Hair follicular keratinocyte (primary cell): ENCODE measurements around the gene ATP1A4. TPM values are rescaled to one million over a fixed set of nuclear protein-coding genes. Genes with fewer than 3 reads are reported as not detected.

Experiments used
- total RNA-seq: library from RNA; depleted of rRNA; stranded (reverse); fragments of >200 nt; gene quantifications from 2 replicates; pipeline ENCODE4 v1.2.3, GENCODE V29; 2015

The ATP1A4 gene
- not detected in 2 replicates for total RNA-seq

DNA sequence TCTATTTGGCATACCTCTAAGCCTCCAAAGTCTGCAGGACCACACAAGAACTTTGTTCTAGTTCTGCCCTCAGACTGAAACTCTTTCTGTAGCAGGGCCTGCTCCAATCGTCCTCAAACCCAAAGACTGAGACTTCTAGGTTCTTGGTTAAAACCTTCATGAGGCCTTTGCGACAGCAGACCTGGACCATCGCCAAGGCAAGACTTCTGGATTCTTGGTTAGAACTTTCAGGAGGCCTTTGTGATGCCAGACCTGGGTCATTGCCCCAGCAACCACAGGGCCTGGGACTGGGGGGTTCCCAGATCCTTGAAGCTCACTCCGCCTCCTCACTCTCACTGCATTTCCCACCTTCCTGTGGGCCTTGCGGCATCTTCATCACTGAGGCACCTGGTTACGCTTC, at the start of gene ATP1A4:
ATP1A4 (plus strand) TSS at position 301 of the 400 bp plus-strand sequence. CDS start 438 bp downstream, outside the sequence.

DNA sequence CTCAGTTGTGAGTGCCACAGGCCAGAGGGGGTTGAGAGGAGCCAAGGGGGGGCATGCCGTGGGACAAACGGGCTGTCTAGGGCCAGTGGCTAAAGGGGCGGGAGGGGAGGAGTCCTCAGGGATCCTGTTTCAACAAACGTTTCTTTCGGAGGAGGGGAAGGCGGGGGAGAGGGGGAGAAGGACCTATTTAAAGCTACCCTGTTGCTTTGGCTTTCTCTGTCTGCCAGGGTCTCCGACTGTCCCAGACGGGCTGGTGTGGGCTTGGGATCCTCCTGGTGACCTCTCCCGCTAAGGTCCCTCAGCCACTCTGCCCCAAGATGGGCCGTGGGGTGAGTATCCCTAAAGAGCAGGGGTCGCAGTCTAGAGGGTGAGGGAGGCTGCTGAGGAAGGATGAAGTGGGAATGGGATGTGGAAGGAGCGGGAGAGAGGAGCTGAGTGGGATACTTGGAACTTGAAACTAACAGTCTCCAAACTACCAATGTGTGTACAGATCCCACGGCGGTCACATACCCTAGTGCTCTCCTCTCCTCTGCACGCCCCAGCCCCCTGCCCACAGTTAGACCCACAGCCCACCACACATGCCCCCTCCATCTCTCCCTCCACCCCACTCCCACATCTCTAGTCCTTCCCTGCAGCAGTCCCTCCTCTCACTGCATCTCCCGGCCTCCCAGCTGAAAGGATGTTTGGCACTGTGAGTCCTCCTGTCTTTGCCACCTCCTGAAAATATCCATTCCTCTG, 35.7 kb upstream of the ATP1A4 start, which contains the start of gene ATP1A2:
ATP1A2 (plus strand) TSS at position 215 of the 738 bp plus-strand sequence; CDS start at position 318, 103 bp downstream.

DNA sequence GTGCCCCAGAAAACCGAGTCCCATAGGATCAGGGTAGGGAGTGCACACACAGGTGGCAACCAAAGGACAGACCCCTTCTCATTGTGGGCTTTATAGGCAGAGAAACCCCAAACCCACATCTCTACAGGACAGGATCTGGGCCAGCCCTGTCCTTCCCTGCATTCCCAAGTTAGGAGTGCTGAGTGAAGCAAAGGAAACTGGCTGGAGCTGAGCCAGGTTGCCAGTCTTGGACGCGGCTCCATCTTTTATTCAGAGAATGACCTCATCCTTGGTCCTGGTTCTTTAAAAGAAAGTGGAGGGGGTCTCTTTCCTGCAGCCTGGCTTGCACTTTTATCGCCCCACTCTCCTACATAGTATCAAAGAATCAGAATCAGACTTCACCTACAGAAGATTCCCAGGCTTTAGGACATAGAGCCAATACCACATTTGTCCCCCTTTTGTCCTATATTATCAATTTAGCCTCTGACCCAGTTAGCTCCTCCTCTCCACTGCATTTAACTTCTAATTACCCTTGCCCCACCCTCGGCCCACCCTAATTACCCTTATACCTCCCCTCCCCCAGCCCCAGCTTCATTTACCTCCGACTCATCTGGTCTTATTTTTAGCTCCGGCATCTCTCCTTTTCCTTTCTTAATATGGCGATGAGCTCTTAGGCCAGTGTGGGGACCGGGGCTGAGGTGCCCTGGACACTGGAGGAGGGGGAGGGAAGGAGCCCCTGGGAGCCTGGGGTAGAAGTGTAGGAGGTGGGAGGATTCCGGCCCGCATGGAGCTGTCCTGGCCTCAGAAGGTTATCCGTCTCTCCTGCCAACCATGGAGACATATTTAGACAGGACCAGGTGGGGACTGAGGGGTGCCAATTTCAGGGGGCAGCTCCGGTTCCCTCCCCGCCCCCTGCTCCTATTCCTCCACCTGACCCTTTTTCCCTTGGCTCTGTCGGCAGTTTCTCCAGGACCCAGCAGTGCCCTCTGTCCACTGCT, 38.5 kb downstream of the ATP1A4 start, which contains the start of gene CASQ1:
CASQ1 (plus strand) TSS at position 927 of the 977 bp plus-strand sequence. CDS start 177 bp downstream, outside the sequence.

DNA sequence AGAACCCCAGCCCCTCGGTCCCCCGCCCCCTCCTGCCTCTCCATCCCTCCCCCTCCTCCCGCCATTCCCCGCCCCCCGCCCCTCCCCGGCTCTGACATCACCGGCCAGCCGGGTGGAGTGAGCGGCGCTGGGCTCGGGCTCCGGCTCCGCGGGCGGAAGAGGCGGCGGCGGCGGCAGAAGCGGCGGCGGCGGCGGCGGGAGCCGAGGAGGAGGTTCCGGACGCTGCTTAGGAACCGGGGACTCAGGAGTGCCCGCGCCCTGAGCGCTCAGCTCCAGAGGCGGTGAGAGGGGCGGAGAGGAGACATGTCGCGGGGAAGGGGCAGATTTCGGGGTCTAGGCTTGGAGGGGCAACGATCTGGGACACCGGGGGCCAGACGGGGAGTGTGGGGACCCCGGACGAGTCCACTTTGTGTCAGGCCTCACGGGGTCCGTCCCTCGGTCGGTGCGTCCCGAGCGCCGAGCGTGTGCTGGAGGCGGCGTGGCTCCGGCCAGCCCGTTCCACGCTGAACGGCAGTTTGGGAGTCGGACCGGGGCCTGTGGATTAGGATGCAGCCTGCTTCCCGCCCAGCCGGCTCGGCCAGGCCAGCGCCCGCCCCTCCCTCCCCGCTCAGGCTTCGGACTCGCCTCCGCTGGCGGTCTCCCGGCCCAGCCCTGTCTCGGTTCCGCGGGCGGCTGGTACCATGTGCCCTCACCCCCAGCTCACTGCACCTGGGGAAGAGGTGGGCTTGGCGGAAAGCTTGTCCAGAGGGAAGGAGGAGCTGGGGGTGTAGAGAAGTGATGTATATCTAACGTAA, 54.0 kb downstream of the ATP1A4 start, which contains the start of gene PEA15:
PEA15 (plus strand) TSS at position 143 of the 794 bp plus-strand sequence. CDS start 6,161 bp downstream, outside the sequence.

Other genes with a start within 250 kb of the ATP1A4 start
- gene TAGLN2, start 226.1 kb upstream of the ATP1A4 start, total RNA-seq, result 799 and 829 TPM in 2 replicates
- 4.7 and 6.2 TPM in 2 replicates for gene IGSF9, start 206.0 kb upstream of the ATP1A4 start, total RNA-seq
- gene SLAMF9, start 197.4 kb upstream of the ATP1A4 start, total RNA-seq, result 2.5 TPM in 1 of 2 replicates, not detected in the other
- 0.94 and 1.4 TPM in 2 replicates for gene PIGM, start 119.6 kb upstream of the ATP1A4 start, total RNA-seq
- not detected in 2 replicates for gene KCNJ10, start 81.4 kb upstream of the ATP1A4 start, total RNA-seq
- not detected in 2 replicates for gene KCNJ9, start 70.1 kb upstream of the ATP1A4 start, total RNA-seq
- gene IGSF8, start 53.0 kb upstream of the ATP1A4 start, total RNA-seq, result 33.8 and 41.4 TPM in 2 replicates
- gene ATP1A2, start 35.8 kb upstream of the ATP1A4 start, total RNA-seq, result not detected in 2 replicates
- not detected in 2 replicates for gene CASQ1, start 39.0 kb downstream of the ATP1A4 start, total RNA-seq
- 37.5 and 55.2 TPM in 2 replicates for gene PEA15, start 53.8 kb downstream of the ATP1A4 start, total RNA-seq
- gene DCAF8, start 110.9 kb downstream of the ATP1A4 start, total RNA-seq, result 32.4 and 35.5 TPM in 2 replicates
- gene PEX19, start 133.5 kb downstream of the ATP1A4 start, total RNA-seq, result 25.9 and 30.8 TPM in 2 replicates
- 117 and 129 TPM in 2 replicates for gene COPA, start 191.6 kb downstream of the ATP1A4 start, total RNA-seq
- gene NCSTN, start 191.8 kb downstream of the ATP1A4 start, total RNA-seq, result 35.1 and 53.0 TPM in 2 replicates
- not detected in 2 replicates for gene NHLH1, start 215.5 kb downstream of the ATP1A4 start, total RNA-seq
- 3.1 and 7.6 TPM in 2 replicates for gene VANGL2, start 249.0 kb downstream of the ATP1A4 start, total RNA-seq